Testis (tissue), 3 donors: ENCODE data around the gene BIN2. TPM values are rescaled to one million over a fixed set of nuclear protein-coding genes. Genes with fewer than 3 reads are reported as not detected.

Experiments used
- DNase-seq: peaks from one replicate; pipeline ENCODE4 v3.0.0-alpha.2; 2019
- H3K27ac ChIP-seq, 2 donors: fragments of 200-600 bp; sonication (generic); one replicate each; pipeline ENCODE4 v1.5.1; 2019
- H3K27me3 ChIP-seq: fragments of 200-600 bp; sonication (generic); one replicate; pipeline ENCODE4 v1.5.1; 2019
- H3K36me3 ChIP-seq: fragments of 200-600 bp; sonication (generic); one replicate; pipeline ENCODE4 v1.5.1; 2017; ENCODE audit warnings: low read depth; ENCODE audit errors: missing control alignments
- H3K4me1 ChIP-seq: fragments of 200-600 bp; sonication (generic); one replicate; pipeline ENCODE4 v1.5.1; 2019
- H3K4me3 ChIP-seq, 2 donors: fragments of 200-600 bp; sonication (generic); one replicate each; pipeline ENCODE4 v1.5.1; 2017 to 2019
- H3K9me3 ChIP-seq: fragments of 200-600 bp; sonication (generic); one replicate; pipeline ENCODE4 v1.5.1; 2017
- POLR2A ChIP-seq: fragments of 450-650 bp; IDR thresholded peaks from one replicate; pipeline ENCODE4 v1.6.1; 2017; ENCODE audit warnings: antibody characterized with exemption, mild to moderate bottlenecking, moderate library complexity
- whole genome bisulfite sequencing, 2 donors: methylation state at CpG; one replicate each; pipeline ENCODE4 v1.1.5; 2018; 5-methylcytosine and 5-hydroxymethylcytosine counted together
- intact Hi-C: fragments of 100-400 bp; cut with DNase I; formaldehyde crosslinking; loops from one replicate; pipeline ENCODE4 v1.15.1; 2023; ENCODE audit warnings: low total_unique reads
- polyA plus RNA-seq: library from polyadenylated mRNA; stranded (reverse); fragments of 350-450 nt; fragmentation: Illumina TruSeq; extraction: RNeasy Lipid Tissue Mini Kit (QIAGEN cat#74804); gene quantifications from one replicate; pipeline ENCODE4 v1.2.3, GENCODE V29; 2014; ENCODE audit warnings: low read depth, low replicate concordance; ENCODE audit not compliant: insufficient read depth
- total RNA-seq, 2 donors: library from RNA; depleted of rRNA; stranded (reverse); fragments of >200 nt; gene quantifications; one replicate each; pipeline ENCODE4 v1.2.3, GENCODE V29; 2016
- TF ChIP-seq, protein P1 (sequence below), 3 experiments: fragments of 450-650 bp in 2 of 3; fragments of 200-600 bp in 1 of 3; sonication (generic) in 1 of 3; IDR thresholded peaks; one replicate each; pipeline ENCODE4 v1.5.1; 2016 to 2019; ENCODE audit warnings: antibody characterized with exemption in 3 of 3, mild to moderate bottlenecking in 2 of 3, moderate library complexity in 1 of 3

The BIN2 gene
- total and polyA plus RNA-seq, 3 donors from 2014 or later: 10.9 to 29.6 (median 13.4) TPM

DNA sequence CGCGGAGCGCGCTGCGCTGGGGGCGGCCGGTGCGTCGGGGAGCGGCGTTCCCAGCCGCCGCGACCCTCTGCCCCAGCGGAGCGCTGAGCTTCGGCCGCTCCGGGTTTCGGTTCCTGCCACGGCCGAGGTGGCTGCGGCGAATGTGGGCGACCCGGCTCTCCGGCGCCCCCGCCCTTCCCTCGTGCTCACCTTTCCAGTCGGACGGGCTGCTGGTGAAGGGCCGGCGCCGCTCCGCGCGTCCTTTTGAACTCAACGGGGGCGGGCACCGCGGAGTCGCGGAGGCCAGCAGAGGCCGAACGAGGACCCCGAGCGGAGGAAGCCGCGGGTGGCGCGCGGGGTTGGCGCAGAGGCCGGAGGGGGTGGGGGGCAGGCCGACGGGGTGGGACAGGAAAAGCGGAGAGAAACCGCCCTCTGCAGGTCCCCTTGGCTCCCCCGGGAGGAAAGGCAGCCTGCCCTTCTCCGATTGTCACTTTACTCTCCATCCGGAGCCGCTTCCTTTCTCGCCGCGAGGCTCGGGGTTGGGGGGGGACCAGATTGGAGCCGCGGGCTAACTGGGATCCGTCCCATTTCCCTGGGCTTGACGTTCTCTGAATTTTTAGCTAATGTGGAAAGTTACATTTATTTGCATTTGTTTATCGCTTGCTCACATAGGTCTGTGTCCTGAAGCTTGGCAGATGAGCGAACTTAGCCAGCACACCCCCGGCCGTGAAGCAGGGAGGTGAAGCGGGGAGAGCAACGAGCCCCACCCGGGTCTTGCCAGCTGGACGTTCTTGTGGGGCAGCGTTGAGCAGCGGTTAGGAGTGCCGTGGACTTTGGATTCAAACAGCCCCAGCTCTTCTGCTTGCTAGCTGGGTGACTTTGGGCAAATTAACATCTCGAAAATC, 53.7 kb downstream of the BIN2 start, which contains the start of gene SMAGP:
Gene SMAGP, minus strand, starts transcription at position 349 of the 884 bp plus-strand sequence. CDS start 1,137 bp downstream, outside the sequence.
- TF ChIP-seq, protein P1, sequence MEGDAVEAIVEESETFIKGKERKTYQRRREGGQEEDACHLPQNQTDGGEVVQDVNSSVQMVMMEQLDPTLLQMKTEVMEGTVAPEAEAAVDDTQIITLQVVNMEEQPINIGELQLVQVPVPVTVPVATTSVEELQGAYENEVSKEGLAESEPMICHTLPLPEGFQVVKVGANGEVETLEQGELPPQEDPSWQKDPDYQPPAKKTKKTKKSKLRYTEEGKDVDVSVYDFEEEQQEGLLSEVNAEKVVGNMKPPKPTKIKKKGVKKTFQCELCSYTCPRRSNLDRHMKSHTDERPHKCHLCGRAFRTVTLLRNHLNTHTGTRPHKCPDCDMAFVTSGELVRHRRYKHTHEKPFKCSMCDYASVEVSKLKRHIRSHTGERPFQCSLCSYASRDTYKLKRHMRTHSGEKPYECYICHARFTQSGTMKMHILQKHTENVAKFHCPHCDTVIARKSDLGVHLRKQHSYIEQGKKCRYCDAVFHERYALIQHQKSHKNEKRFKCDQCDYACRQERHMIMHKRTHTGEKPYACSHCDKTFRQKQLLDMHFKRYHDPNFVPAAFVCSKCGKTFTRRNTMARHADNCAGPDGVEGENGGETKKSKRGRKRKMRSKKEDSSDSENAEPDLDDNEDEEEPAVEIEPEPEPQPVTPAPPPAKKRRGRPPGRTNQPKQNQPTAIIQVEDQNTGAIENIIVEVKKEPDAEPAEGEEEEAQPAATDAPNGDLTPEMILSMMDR (IDR thresholded peaks at IDR 0.05): no peak
- no peak for TF ChIP-seq POLR2A
- 0 to 1% methylated on average over 23 to 45 of the region's 83 CpGs for WGBS, 2 donors
- Histone ChIP-seq H3K4me1 (no peaks in the 10 kb centered on the region), H3K4me3 (peak within 1 kb of the TSS; percentile 78 to 83), H3K27ac (peak within 1 kb of the TSS; percentile 68 to 76), H3K27me3 (no peaks in the 10 kb centered on the region), H3K9me3 (no peaks in the 10 kb centered on the region), H3K36me3 (no peaks in the 10 kb centered on the region)
- intact Hi-C loops: no loop called here
- DNase-seq: peak; percentile 48

DNA sequence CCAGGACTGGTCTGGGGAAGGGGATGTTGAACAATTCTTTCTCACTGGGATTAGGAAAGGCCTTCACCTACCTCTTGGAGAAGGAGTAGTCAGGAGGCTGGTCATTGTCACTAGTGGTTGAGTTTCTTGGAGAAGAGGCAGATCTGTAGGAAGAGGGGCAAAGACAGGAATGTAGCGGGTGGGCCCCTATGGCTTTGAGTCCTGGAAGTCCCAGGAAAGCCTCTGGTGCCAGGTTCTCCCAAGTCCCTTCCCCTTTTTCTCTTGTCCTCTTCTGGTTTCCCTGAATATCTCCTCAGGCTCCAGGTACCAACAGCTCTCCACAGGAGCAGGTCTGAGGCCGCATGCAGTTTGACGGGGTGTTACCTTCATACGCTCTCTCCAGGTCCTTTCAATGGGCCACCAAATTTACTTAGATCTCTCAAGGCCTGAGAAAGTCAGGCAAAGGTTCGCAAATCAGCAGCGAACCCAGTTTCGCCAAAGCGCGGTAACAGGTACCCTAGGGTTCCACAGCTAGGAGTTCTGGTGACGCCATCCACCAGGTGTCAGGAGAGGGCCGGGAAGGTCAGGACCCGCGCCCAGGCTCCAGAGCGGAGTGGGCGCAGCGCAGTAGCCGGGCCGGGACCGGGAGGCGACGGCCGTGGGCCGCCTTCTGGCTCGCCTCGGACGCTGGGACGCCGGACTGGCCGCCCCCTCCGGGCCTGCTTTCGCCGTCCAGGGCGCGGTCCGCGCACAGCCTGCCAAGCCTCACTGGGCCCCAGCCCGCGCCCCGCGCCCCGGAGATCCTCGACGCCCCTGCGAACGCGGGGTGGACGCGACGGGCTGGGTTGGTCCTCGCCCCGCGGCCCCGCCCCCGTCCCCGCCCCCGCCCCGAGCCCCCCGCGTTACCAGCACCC, 54.6 kb downstream of the BIN2 start:
- Histone ChIP-seq H3K4me1 (no peaks in the 10 kb centered on the region), H3K4me3 (peak overlapping the region; percentile 78 to 83), H3K27ac (peak overlapping the region in 1 of 2 donors; percentile 76), H3K9me3 (no peaks in the 10 kb centered on the region), H3K36me3 (no peaks in the 10 kb centered on the region), H3K27me3 (no peaks in the 10 kb centered on the region)
- intact Hi-C loops: no loop called here
- 21 to 55% methylated on average over 10 to 27 of the region's 59 CpGs for WGBS, 2 donors
- DNase-seq: peak; percentile 52
- no peak for TF ChIP-seq POLR2A
- TF ChIP-seq, protein P1 (IDR thresholded peaks at IDR 0.05): no peak

DNA sequence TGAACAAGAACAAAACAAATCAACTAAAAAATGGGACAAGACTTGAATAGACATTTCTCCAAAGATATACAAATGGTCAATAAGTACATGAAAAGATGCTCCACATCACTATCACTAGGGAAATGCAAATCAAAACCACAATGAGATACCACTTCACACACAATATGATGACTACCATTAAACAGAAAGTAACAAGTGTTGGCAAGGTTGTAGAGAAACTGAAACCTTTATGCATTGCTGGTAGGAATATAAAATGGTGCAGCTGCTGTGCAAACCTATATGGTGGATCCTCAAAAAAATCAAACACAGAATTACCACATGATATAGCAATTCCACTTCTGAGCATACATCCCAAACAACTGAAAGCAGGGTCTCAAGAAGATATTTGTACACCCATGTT, 59.0 kb downstream of the BIN2 start:
- TF ChIP-seq, protein P1 (IDR thresholded peaks at IDR 0.05): no peak
- TF ChIP-seq POLR2A: no peak
- intact Hi-C loops: no loop called here
- H3K9me3 ChIP-seq: no peaks in the 10 kb centered on the region
- H3K36me3 ChIP-seq: no peaks in the 10 kb centered on the region
- no peaks in the 10 kb centered on the region for H3K27me3 ChIP-seq
- no peak overlapping the region for H3K4me3 ChIP-seq
- DNase-seq: no peak
- H3K4me1 ChIP-seq: peaks cover 3% of the 10 kb centered on the region
- no peak overlapping the region for H3K27ac ChIP-seq

DNA sequence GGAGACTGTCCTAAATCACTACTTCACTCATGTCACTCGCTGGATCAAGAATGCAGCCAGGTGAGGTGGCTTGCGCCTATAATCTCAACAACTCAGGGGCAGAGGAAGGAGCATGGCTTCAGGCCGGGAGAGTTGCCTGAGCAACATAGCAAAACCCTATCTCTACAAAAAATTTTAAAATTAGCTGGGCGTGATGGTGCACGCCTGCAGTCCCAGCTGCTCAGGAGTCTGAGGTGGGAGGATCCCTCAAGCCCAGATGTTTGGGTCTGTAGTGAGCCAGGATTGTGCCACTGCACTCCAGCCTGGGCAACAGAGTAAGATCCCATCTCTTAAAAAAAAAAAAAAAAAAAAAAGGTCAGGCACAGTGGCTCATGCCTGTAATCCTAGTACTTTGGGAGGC, 59.7 kb downstream of the BIN2 start:
- intact Hi-C loops: no loop called here
- peaks cover 3% of the 10 kb centered on the region for H3K4me1 ChIP-seq
- no peak for DNase-seq
- 76 to 94% methylated on average over 5 of the region's 5 CpGs for WGBS, 2 donors
- no peaks in the 10 kb centered on the region for H3K9me3 ChIP-seq
- no peaks in the 10 kb centered on the region for H3K36me3 ChIP-seq
- H3K27me3 ChIP-seq: no peaks in the 10 kb centered on the region
- H3K4me3 ChIP-seq: no peak overlapping the region
- no peak overlapping the region for H3K27ac ChIP-seq
- TF ChIP-seq, protein P1 (IDR thresholded peaks at IDR 0.05): no peak
- no peak for TF ChIP-seq POLR2A
